ENCODE results near the gene TTC36. TPM values are rescaled to one million over a fixed set of nuclear protein-coding genes. Genes with fewer than 3 reads are reported as not detected.
"Not testable (repeated sequence)": the region's sequence is repeated elsewhere in the genome, so short reads cannot be mapped to it uniquely, and the experiment has no call there.

The TTC36 gene
- total and polyA plus RNA-seq, 2 donors: 0.49 TPM; not detected in 1

GRCh38 chr11:118537409-118537980 is 10.2 kb downstream of the TTC36 start:
- Histone ChIP-seq H3K27ac (ENCODE audit: low read depth) (no peak overlapping the region), H3K36me3 (ENCODE audit: insufficient read depth) (no peaks in the 10 kb centered on the region), H3K4me3 (ENCODE audit: low read depth, low read length) (no peak overlapping the region), H3K4me1 (ENCODE audit: insufficient read depth) (no peaks in the 10 kb centered on the region)
- 89% methylated on average over 6 of the region's 6 CpGs for WGBS
- DNase-seq (ENCODE audit: extremely low spot score): no peak

GRCh38 chr11:118544010-118544646 is 16.9 kb downstream of the TTC36 start:
- no peak for DNase-seq (ENCODE audit: extremely low spot score)
- 90% methylated on average over 8 of the region's 8 CpGs for WGBS
- no peak overlapping the region for H3K4me3 ChIP-seq (ENCODE audit: low read depth, low read length)
- no peaks in the 10 kb centered on the region for H3K4me1 ChIP-seq (ENCODE audit: insufficient read depth)
- peaks cover 2% of the 10 kb centered on the region for H3K36me3 ChIP-seq (ENCODE audit: insufficient read depth)
- H3K27ac ChIP-seq (ENCODE audit: low read depth): no peak overlapping the region

- WGBS: 87% methylated on average over 3 of the region's 3 CpGs
Observed at GRCh38 chr11:118544647-118545010, 17.4 kb downstream of the TTC36 start.

GRCh38 chr11:118545533-118545932 is 18.3 kb downstream of the TTC36 start:
- no peaks in the 10 kb centered on the region for H3K4me1 ChIP-seq (ENCODE audit: insufficient read depth)
- DNase-seq (ENCODE audit: extremely low spot score): no peak
- H3K36me3 ChIP-seq (ENCODE audit: insufficient read depth): peaks cover 2% of the 10 kb centered on the region
- H3K27ac ChIP-seq (ENCODE audit: low read depth): no peak overlapping the region
- 85% methylated on average over 5 of the region's 5 CpGs for WGBS
- H3K4me3 ChIP-seq (ENCODE audit: low read depth, low read length): no peak overlapping the region

More at GRCh38 chr11:118544647-118545010, 17.4 kb downstream of the TTC36 start:
- Histone ChIP-seq H3K4me3 (ENCODE audit: low read depth, low read length) (no peak overlapping the region), H3K27ac (ENCODE audit: low read depth) (no peak overlapping the region), H3K36me3 (ENCODE audit: insufficient read depth) (peaks cover 2% of the 10 kb centered on the region), H3K4me1 (ENCODE audit: insufficient read depth) (no peaks in the 10 kb centered on the region)
- DNase-seq (ENCODE audit: extremely low spot score): no peak

- H3K27ac ChIP-seq (ENCODE audit: low read depth): no peak overlapping the region
- H3K4me1 ChIP-seq (ENCODE audit: insufficient read depth): no peaks in the 10 kb centered on the region
- peaks cover 3% of the 10 kb centered on the region for H3K36me3 ChIP-seq (ENCODE audit: insufficient read depth)
- no peak for DNase-seq (ENCODE audit: extremely low spot score)
- H3K4me3 ChIP-seq (ENCODE audit: low read depth, low read length): no peak overlapping the region
- 91% methylated on average over 2 of the region's 2 CpGs for WGBS
Observed at GRCh38 chr11:118547132-118547531, 19.9 kb downstream of the TTC36 start.

GRCh38 chr11:118552341-118552740 is 25.1 kb downstream of the TTC36 start:
- H3K27ac ChIP-seq (ENCODE audit: low read depth): no peak overlapping the region
- no peak overlapping the region for H3K4me3 ChIP-seq (ENCODE audit: low read depth, low read length)
- H3K4me1 ChIP-seq (ENCODE audit: insufficient read depth): no peaks in the 10 kb centered on the region
- 84% methylated on average over 4 of the region's 4 CpGs for WGBS
- DNase-seq (ENCODE audit: extremely low spot score): no peak
- H3K36me3 ChIP-seq (ENCODE audit: insufficient read depth): peaks cover 8% of the 10 kb centered on the region

- peaks cover 6% of the 10 kb centered on the region for H3K36me3 ChIP-seq (ENCODE audit: insufficient read depth)
- H3K4me3 ChIP-seq (ENCODE audit: low read depth, low read length): no peak overlapping the region
- WGBS: 90% methylated on average over 4 of the region's 4 CpGs
- no peak for DNase-seq (ENCODE audit: extremely low spot score)
- H3K27ac ChIP-seq (ENCODE audit: low read depth): no peak overlapping the region
- no peaks in the 10 kb centered on the region for H3K4me1 ChIP-seq (ENCODE audit: insufficient read depth)
Observed at GRCh38 chr11:118560806-118561205, 33.5 kb downstream of the TTC36 start.

- WGBS: 25% methylated on average over 5 of the region's 5 CpGs
- Histone ChIP-seq H3K36me3 (ENCODE audit: insufficient read depth) (no peaks in the 10 kb centered on the region), H3K4me3 (ENCODE audit: low read depth, low read length) (peak overlapping the region; percentile 55), H3K4me1 (ENCODE audit: insufficient read depth) (no peaks in the 10 kb centered on the region), H3K27ac (ENCODE audit: low read depth) (no peak overlapping the region)
- DNase-seq (ENCODE audit: extremely low spot score): no peak
Observed at GRCh38 chr11:118565051-118565450, 37.8 kb downstream of the TTC36 start.

- WGBS: 88% methylated on average over 2 of the region's 2 CpGs
- H3K36me3 ChIP-seq (ENCODE audit: insufficient read depth): no peaks in the 10 kb centered on the region
- DNase-seq (ENCODE audit: extremely low spot score): no peak
Observed at GRCh38 chr11:118569670-118570069, 42.4 kb downstream of the TTC36 start.

GRCh38 chr11:118570787-118571186 is 43.5 kb downstream of the TTC36 start:
- no peak for DNase-seq (ENCODE audit: extremely low spot score)
- Histone ChIP-seq H3K4me3 (ENCODE audit: low read depth, low read length) (no peak overlapping the region), H3K27ac (ENCODE audit: low read depth) (no peak overlapping the region), H3K36me3 (ENCODE audit: insufficient read depth) (peaks cover 1% of the 10 kb centered on the region), H3K4me1 (ENCODE audit: insufficient read depth) (no peaks in the 10 kb centered on the region)
- 96% methylated on average over 1 of the region's 1 CpG for WGBS

More at GRCh38 chr11:118569670-118570069, 42.4 kb downstream of the TTC36 start:
- no peak overlapping the region for H3K4me3 ChIP-seq (ENCODE audit: low read depth, low read length)
- no peak overlapping the region for H3K27ac ChIP-seq (ENCODE audit: low read depth)
- H3K4me1 ChIP-seq (ENCODE audit: insufficient read depth): no peaks in the 10 kb centered on the region

GRCh38 chr11:118571701-118572060 is 44.4 kb downstream of the TTC36 start:
- 7% methylated on average over 15 of the region's 15 CpGs for WGBS
- H3K36me3 ChIP-seq (ENCODE audit: insufficient read depth); H3K4me1 ChIP-seq (ENCODE audit: insufficient read depth); DNase-seq (ENCODE audit: extremely low spot score): not testable (repeated sequence)
- peak overlapping the region; percentile 99 for H3K4me3 ChIP-seq (ENCODE audit: low read depth, low read length)
- peak overlapping the region; percentile 38 for H3K27ac ChIP-seq (ENCODE audit: low read depth)

GRCh38 chr11:118572061-118572980 is 45.0 kb downstream of the TTC36 start, which contains the start of gene ARCN1:
Gene ARCN1, plus strand, starts transcription at chr11:118572409. Its CDS starts 139 bp downstream, at chr11:118572548.
- peak within 1 kb of the TSS; percentile 100 for H3K27ac ChIP-seq (ENCODE audit: low read depth)
- DNase-seq (ENCODE audit: extremely low spot score): peak; percentile 66
- no peaks in the 10 kb centered on the region for H3K4me1 ChIP-seq (ENCODE audit: insufficient read depth)
- H3K36me3 ChIP-seq (ENCODE audit: insufficient read depth): peaks cover 1% of the 10 kb centered on the region
- WGBS: under 1% methylated on average over 55 of the region's 55 CpGs
- H3K4me3 ChIP-seq (ENCODE audit: low read depth, low read length): peak within 1 kb of the TSS; percentile 99

GRCh38 chr11:118572981-118573550 is 45.8 kb downstream of the TTC36 start:
- 1% methylated on average over 10 of the region's 10 CpGs for WGBS
- no peak for DNase-seq (ENCODE audit: extremely low spot score)
- peaks cover 2% of the 10 kb centered on the region for H3K4me1 ChIP-seq (ENCODE audit: insufficient read depth)
- H3K4me3 ChIP-seq (ENCODE audit: low read depth, low read length): peak overlapping the region; percentile 99
- peaks cover 1% of the 10 kb centered on the region for H3K36me3 ChIP-seq (ENCODE audit: insufficient read depth)
- H3K27ac ChIP-seq (ENCODE audit: low read depth): peak overlapping the region; percentile 100
